Stimulated activated CD8-positive, alpha-beta memory T cell treated with anti-CD3 and anti-CD28 coated beads, Interleukin-4, amount 100 ng/mL, for 48 hours (primary cell): ENCODE data around the gene TLCD5.

Experiments used
- DNase-seq: peaks from one replicate; pipeline ENCODE4 v3.0.0-alpha.2; 2020

TLCD5 gene

GRCh38 chr11:120338107-120338933, 13.2 kb downstream of the TLCD5 start:
- no peak for DNase-seq

- DNase-seq: no peak
These were observed 14.3 kb downstream of the TLCD5 start for GRCh38 chr11:120339394-120339890.

- DNase-seq: no peak
These were observed 15.4 kb downstream of the TLCD5 start for GRCh38 chr11:120340529-120340928.

- DNase-seq: no peak
These were observed 17.1 kb downstream of the TLCD5 start for GRCh38 chr11:120342226-120342625.

- DNase-seq: no peak
These were observed 17.6 kb downstream of the TLCD5 start for GRCh38 chr11:120342678-120343077.

- DNase-seq: no peak
These were observed 18.3 kb downstream of the TLCD5 start for GRCh38 chr11:120343429-120343828.

- peak; percentile 43 for DNase-seq
These were observed 19.4 kb downstream of the TLCD5 start for GRCh38 chr11:120344302-120345004.

GRCh38 chr11:120346233-120346632, 21.1 kb downstream of the TLCD5 start:
- no peak for DNase-seq

GRCh38 chr11:120350637-120351036, 25.5 kb downstream of the TLCD5 start:
- DNase-seq: no peak

- no peak for DNase-seq
These were observed 27.3 kb downstream of the TLCD5 start for GRCh38 chr11:120352405-120352804.

- DNase-seq: no peak
These were observed 29.0 kb downstream of the TLCD5 start for GRCh38 chr11:120354068-120354467.

- DNase-seq: no peak
These were observed 29.7 kb downstream of the TLCD5 start for GRCh38 chr11:120354779-120355178.

- no peak for DNase-seq
These were observed 32.5 kb downstream of the TLCD5 start for GRCh38 chr11:120357620-120358019.

- no peak for DNase-seq
These were observed 33.6 kb downstream of the TLCD5 start for GRCh38 chr11:120358729-120359128.

- DNase-seq: no peak
These were observed 38.3 kb downstream of the TLCD5 start for GRCh38 chr11:120363436-120363835.

- no peak for DNase-seq
These were observed 40.4 kb downstream of the TLCD5 start for GRCh38 chr11:120365512-120365911.

- no peak for DNase-seq
These were observed 47.2 kb downstream of the TLCD5 start for GRCh38 chr11:120372296-120372695.

GRCh38 chr11:120375076-120375475, 50.0 kb downstream of the TLCD5 start:
- DNase-seq: no peak

GRCh38 chr11:120376547-120377182, 51.6 kb downstream of the TLCD5 start:
- DNase-seq: no peak

- no peak for DNase-seq
These were observed 53.4 kb downstream of the TLCD5 start for GRCh38 chr11:120378474-120378873.

GRCh38 chr11:120381401-120381800, 56.3 kb downstream of the TLCD5 start:
- no peak for DNase-seq
